Body of pancreas (tissue), 4 donors: Measurements from ENCODE around the gene SNHG17. TPM values are rescaled to one million over a fixed set of nuclear protein-coding genes. Genes with fewer than 3 reads are reported as not detected.

Experiments
- ATAC-seq: fragments of 150-250 bp; one replicate; pipeline ENCODE4 v1.9.1; 2016
- DNase-seq, 4 donors: peaks; one replicate each; pipeline ENCODE4 v3.0.0-alpha.2; 2019
- H3K27ac ChIP-seq, 4 donors: fragments of 200-600 bp; sonication (generic); 1 replicate in 3 of 4; 2 replicates in 1 of 4; pipeline versions ENCODE4 v1.5.1 to v1.6.1; 2016 to 2019; ENCODE audit warnings: mild to moderate bottlenecking in 1 of 4, mixed read lengths in 1 of 4, moderate library complexity in 1 of 4
- H3K27me3 ChIP-seq, 2 donors: fragments of 200-600 bp; sonication (generic); one replicate each; pipeline ENCODE4 v1.6.0; 2016; ENCODE audit warnings: mild to moderate bottlenecking in 1 of 2
- H3K36me3 ChIP-seq, 2 donors: fragments of 200-600 bp; sonication (generic); replicated peaks in 1 of 2; 2 replicates each; pipeline ENCODE4 v1.5.1; 2016; ENCODE audit warnings: low read depth in 2 of 2; ENCODE audit not compliant: insufficient read depth in 1 of 2
- H3K4me1 ChIP-seq: fragments of 200-600 bp; sonication (generic); one replicate; pipeline ENCODE4 v1.6.0; 2016
- H3K4me3 ChIP-seq, 2 donors: fragments of 200-600 bp; sonication (generic); 1 replicate in 1 of 2; 2 replicates in 1 of 2; pipeline ENCODE4 v1.5.1; 2016 to 2019
- H3K9me3 ChIP-seq, 3 donors: fragments of 200-600 bp; sonication (generic); 1 replicate in 2 of 3; 2 replicates in 1 of 3; pipeline ENCODE4 v1.5.1; 2016
- POLR2A ChIP-seq, 3 donors: fragments of 450-650 bp; IDR thresholded peaks; one replicate each; pipeline ENCODE4 v1.6.1; 2016; ENCODE audit warnings: antibody characterized with exemption in 3 of 3, mild to moderate bottlenecking in 2 of 3
- WGBS, 2 donors: methylation state at CpG; one replicate each; pipeline ENCODE4 v1.1.5; 2017; 5-methylcytosine and 5-hydroxymethylcytosine counted together
- intact Hi-C: fragments of 100-400 bp; cut with DNase I; formaldehyde crosslinking; loops from one replicate; pipeline ENCODE4 v1.15.1; 2023
- total RNA-seq, 2 donors: library from RNA; depleted of rRNA; stranded (reverse); fragments of >200 nt; gene quantifications; one replicate each; pipeline ENCODE4 v1.1.0, GENCODE V29; 2016
- TF ChIP-seq, protein P1 (sequence below), 7 experiments: fragments of 450-650 bp in 4 of 7; fragments of 200-600 bp in 3 of 7; sonication (generic) in 3 of 7; IDR thresholded peaks; one replicate each; pipeline ENCODE4 v1.5.1; 2016 to 2019; ENCODE audit warnings: antibody characterized with exemption in 7 of 7

SNHG17 gene
- total RNA-seq, 2 donors from 2014 or later: 18.2 to 42.5 TPM

DNA sequence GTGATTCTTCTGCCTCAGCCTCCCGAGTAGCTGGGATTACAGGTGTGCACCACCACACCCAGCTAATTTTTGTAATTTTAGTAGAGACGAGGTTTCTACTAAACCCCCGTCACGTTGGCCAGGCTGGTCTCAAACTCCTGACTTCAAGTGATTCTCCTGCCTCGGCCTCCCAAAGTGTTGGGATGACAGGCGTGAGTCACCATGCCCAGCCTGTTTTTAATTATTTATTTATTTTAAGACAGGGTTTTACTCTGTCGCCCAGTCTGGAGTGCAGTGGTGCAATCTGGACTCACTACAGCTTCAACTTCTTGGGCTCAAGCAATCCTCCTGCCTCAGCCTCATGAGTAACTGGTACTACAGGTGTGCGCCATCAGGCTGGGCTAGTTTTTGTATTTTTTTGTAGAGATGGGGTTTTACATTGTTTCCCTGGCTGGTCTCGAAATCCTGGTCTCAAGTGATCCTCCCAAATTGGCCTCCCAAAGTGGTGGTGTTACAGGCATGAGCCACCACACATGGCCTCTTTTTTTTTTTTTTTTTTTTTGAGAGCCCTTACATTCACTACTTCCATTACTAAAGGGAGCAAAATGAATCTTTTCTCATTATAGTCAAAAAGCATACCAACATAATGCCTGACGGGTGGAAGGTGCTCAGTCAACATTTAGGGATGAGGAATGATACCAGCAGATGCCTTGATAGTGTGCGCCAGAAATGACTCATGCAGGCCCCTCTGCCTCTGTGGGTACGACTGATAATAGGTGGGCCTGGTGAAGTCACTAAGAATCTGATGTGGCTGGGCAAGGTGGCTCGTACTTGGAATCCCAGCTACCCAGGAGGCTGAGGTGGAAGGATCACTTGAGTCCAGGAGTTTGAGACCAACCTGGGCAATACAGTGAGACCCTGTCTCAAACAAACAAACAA is 19.7 kb upstream of the SNHG17 start:
- no peak overlapping the region for H3K4me3 ChIP-seq
- ATAC-seq: no peak
- intact Hi-C loops: no loop called here
- no peak overlapping the region for H3K27ac ChIP-seq
- DNase-seq: no peak
- TF ChIP-seq POLR2A (IDR thresholded peaks at IDR 0.05): no peak
- TF ChIP-seq, protein P1, sequence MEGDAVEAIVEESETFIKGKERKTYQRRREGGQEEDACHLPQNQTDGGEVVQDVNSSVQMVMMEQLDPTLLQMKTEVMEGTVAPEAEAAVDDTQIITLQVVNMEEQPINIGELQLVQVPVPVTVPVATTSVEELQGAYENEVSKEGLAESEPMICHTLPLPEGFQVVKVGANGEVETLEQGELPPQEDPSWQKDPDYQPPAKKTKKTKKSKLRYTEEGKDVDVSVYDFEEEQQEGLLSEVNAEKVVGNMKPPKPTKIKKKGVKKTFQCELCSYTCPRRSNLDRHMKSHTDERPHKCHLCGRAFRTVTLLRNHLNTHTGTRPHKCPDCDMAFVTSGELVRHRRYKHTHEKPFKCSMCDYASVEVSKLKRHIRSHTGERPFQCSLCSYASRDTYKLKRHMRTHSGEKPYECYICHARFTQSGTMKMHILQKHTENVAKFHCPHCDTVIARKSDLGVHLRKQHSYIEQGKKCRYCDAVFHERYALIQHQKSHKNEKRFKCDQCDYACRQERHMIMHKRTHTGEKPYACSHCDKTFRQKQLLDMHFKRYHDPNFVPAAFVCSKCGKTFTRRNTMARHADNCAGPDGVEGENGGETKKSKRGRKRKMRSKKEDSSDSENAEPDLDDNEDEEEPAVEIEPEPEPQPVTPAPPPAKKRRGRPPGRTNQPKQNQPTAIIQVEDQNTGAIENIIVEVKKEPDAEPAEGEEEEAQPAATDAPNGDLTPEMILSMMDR (IDR thresholded peaks at IDR 0.05): no peak
- no peaks in the 10 kb centered on the region for H3K27me3 ChIP-seq
- WGBS, 2 donors: 82 to 85% methylated on average over 13 of the region's 13 CpGs
- no peaks in the 10 kb centered on the region for H3K4me1 ChIP-seq
- H3K9me3 ChIP-seq: no peaks in the 10 kb centered on the region
- no peaks in the 10 kb centered on the region for H3K36me3 ChIP-seq

DNA sequence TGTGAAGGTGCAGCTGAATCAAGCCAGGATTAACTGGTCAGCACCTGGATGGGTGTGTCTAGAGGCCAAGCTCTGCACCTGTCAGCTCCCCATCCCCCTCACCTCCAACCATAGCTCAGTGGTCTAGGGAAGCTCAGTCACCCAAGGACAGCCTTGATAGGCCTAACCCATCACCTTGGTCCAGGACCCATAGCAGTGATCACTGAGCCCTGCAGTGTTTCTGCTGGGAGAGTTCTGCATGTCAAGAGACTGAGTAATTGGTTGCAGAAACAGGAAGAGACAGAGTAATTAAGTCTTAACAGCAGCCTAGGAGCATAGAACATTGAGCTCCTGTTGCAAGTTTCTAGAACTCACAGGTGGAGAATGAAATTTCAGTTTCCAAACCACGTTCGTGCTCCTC is 18.8 kb upstream of the SNHG17 start:
- Histone ChIP-seq H3K9me3 (no peaks in the 10 kb centered on the region), H3K36me3 (no peaks in the 10 kb centered on the region), H3K4me1 (no peaks in the 10 kb centered on the region), H3K4me3 (no peak overlapping the region), H3K27ac (no peak overlapping the region), H3K27me3 (no peaks in the 10 kb centered on the region)
- ATAC-seq: no peak
- TF ChIP-seq, protein P1 (IDR thresholded peaks at IDR 0.05): no peak
- no peak for TF ChIP-seq POLR2A (IDR thresholded peaks at IDR 0.05)
- intact Hi-C loops: no loop called here
- 91 to 97% methylated on average over 2 of the region's 2 CpGs for WGBS, 2 donors
- no peak for DNase-seq

DNA sequence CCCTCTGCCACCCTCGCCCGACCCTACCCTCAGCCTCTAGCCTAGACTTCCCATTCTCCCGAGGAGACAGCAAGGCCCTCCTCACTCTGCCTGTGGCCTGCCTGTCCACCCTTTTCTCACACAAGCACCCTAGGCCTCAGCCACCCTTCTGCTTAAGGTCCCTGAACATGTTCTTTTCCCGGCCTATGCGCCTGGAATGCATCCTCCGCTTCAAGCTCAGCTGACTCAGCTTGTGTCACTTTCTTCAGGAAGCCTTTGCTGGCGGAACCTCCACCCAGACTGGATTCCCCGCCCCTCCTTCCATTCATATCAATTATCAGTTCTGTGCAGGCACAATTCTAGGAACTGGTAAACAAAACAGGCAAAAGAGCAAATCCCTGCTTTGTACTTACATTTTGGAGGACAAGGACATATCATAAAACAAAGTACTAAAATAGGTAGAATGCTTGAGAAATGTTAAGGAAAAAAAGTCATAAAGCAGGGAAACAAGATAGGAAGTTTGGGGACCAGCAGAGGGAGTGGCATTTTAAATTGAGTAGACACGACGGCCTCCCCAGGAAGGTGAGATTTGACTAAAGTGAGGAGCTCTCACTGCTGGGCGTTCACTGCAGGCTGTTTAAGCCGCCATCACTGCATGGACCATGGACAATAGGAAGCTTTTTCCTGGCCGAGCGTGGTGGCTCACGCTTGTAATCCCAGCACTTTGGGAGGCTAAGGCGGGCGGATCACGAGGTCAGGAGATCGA is 17.9 kb upstream of the SNHG17 start:
- no peak for TF ChIP-seq POLR2A (IDR thresholded peaks at IDR 0.05)
- TF ChIP-seq, protein P1 (IDR thresholded peaks at IDR 0.05): no peak
- Histone ChIP-seq H3K27ac (no peak overlapping the region), H3K36me3 (no peaks in the 10 kb centered on the region), H3K4me3 (no peak overlapping the region), H3K27me3 (no peaks in the 10 kb centered on the region), H3K9me3 (no peaks in the 10 kb centered on the region), H3K4me1 (peaks cover under 1% of the 10 kb centered on the region)
- ATAC-seq (no peak), DNase-seq (no peak)
- 88 to 90% methylated on average over 19 of the region's 19 CpGs for WGBS, 2 donors
- intact Hi-C loops: no loop called here

DNA sequence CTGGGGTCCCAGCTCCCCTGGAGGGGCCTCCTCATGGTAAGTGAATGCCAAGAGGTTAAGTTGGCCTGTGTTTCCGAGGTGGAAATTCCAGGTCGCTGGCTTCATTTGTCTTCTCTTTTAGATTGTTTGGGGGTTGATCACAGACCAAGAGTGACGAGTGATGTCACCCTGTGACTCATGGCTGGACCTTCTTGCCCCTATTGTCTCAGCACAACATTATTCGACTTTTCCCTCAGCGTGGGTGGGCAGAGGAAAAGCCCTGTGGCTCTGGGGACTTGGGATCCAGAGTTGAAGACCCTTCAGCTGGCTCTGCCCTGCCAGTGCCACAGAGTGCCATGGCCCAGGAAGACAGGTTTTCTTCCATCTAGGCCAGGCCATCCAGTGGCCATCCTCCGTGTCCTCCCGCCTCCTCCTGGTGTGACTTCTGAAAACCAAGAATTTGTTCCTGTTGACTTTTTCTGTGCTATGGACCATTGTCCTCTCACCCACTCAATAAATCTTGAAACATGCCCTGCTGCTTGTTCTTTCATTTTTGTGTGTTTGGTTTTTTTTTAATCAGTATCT is 15.4 kb upstream of the SNHG17 start:
- peaks cover 11% of the 10 kb centered on the region for H3K4me1 ChIP-seq
- H3K36me3 ChIP-seq: no peaks in the 10 kb centered on the region
- TF ChIP-seq POLR2A (IDR thresholded peaks at IDR 0.05): no peak
- TF ChIP-seq, protein P1 (IDR thresholded peaks at IDR 0.05): no peak
- no peak for DNase-seq
- ATAC-seq: no peak
- H3K4me3 ChIP-seq: no peak overlapping the region
- no peaks in the 10 kb centered on the region for H3K27me3 ChIP-seq
- 90 to 92% methylated on average over 7 of the region's 7 CpGs for WGBS, 2 donors
- no peak overlapping the region for H3K27ac ChIP-seq
- H3K9me3 ChIP-seq: no peaks in the 10 kb centered on the region
- intact Hi-C loops: no loop called here
